ENCODE measurements around the gene MAP3K14. TPM values are rescaled to one million over a fixed set of nuclear protein-coding genes. Genes with fewer than 3 reads are reported as not detected.

MAP3K14 gene
- total and polyA plus RNA-seq, 10 of the 15 experiments (the other 5 are each of a cell fraction or from before 2014, with no cell fraction given) = 2.1 to 33.3 (median 19.7) TPM

- TF ChIP-seq BACH1 (IDR thresholded peaks at IDR 0.05; ENCODE audit: borderline replicate concordance) = peak; percentile 89; the same call in 1 of the 2 replicates
- peak; percentile 76 for TF ChIP-seq TAF1 (IDR thresholded peaks at IDR 0.05; ENCODE audit: borderline replicate concordance, low read depth, low read length)
- peak; percentile 88 for TF ChIP-seq NR2F1 (conservative IDR thresholded peaks at IDR 0.05)
- TF ChIP-seq PRDM15 (CRISPR knock-in tag; IDR thresholded peaks at IDR 0.05) = no peak
- no peak for TF ChIP-seq RELA (IDR thresholded peaks at IDR 0.05; ENCODE audit: borderline replicate concordance, partially characterized antibody)
- TF ChIP-seq CHD4 (IDR thresholded peaks at IDR 0.05) = no peak
- TF ChIP-seq SKIL (IDR thresholded peaks at IDR 0.05; ENCODE audit: low read depth, poor library complexity, severe bottlenecking) = no peak
- no peak for TF ChIP-seq FOXM1 (IDR thresholded peaks at IDR 0.05; ENCODE audit: low read depth, low read length)
- no peak for TF ChIP-seq BMI1 (IDR thresholded peaks at IDR 0.05; ENCODE audit: borderline replicate concordance)
- TF ChIP-seq PML (IDR thresholded peaks at IDR 0.05; ENCODE audit: low read length) = no peak
- peak; percentile 100 for TF ChIP-seq LARP7 (IDR thresholded peaks at IDR 0.05)
- no peak for TF ChIP-seq RBBP5 (conservative IDR thresholded peaks at IDR 0.05)
- no peak for TF ChIP-seq FOS (IDR thresholded peaks at IDR 0.05; ENCODE audit: borderline replicate concordance, extremely low read depth, insufficient read length)
- TF ChIP-seq CBX3 (IDR thresholded peaks at IDR 0.05; ENCODE audit: borderline replicate concordance, low read depth) = no peak
- peak in 1 of 2 experiments; percentile 85; a peak in 2 of 4 replicates for TF ChIP-seq BHLHE40 (IDR thresholded peaks at IDR 0.05; ENCODE audit: borderline replicate concordance in 1 of 2, low read depth in 2 of 2, low read length in 1 of 2)
- no peak for TF ChIP-seq NFYB (IDR thresholded peaks at IDR 0.05; ENCODE audit: insufficient read depth, low read depth, low read length)
- no peak for TF ChIP-seq STAT3 (IDR thresholded peaks at IDR 0.05; ENCODE audit: low read depth, low read length)
- no peak for TF ChIP-seq MXI1 (IDR thresholded peaks at IDR 0.05; ENCODE audit: low read depth, low read length)
- no peak for TF ChIP-seq MYB (IDR thresholded peaks at IDR 0.05; ENCODE audit: borderline replicate concordance, low read depth, low read length)
- no peak for TF ChIP-seq SIX5 (IDR thresholded peaks at IDR 0.05; ENCODE audit: low read depth, low read length, severe bottlenecking)
- no peak for TF ChIP-seq FOXK2 (IDR thresholded peaks at IDR 0.05)
- TF ChIP-seq YBX1 (IDR thresholded peaks at IDR 0.05) = no peak
- TF ChIP-seq BCLAF1 (IDR thresholded peaks at IDR 0.05) = 0 out of 2 replicates have a peak, but pooled peaks have one; percentile 70
- no peak for TF ChIP-seq BCL11A (IDR thresholded peaks at IDR 0.05; ENCODE audit: low read depth, low read length)
Observed at GRCh38 chr17:45316434-45317110, at the start of gene MAP3K14 (continued).

All from GM12878 (cell line).